ENCODE results near the gene DPF3.

DPF3 gene

GRCh38 chr14:72608391-72609204 is 285.3 kb downstream of the DPF3 start:
- no peak for DNase-seq

GRCh38 chr14:72607386-72608130 is 286.3 kb downstream of the DPF3 start:
- DNase-seq = no peak

- DNase-seq = no peak
Measured at GRCh38 chr14:72606879-72607278, 287.0 kb downstream of the DPF3 start.

- DNase-seq = no peak
Measured at GRCh38 chr14:72605921-72606220, 288.0 kb downstream of the DPF3 start.

- no peak for DNase-seq
Measured at GRCh38 chr14:72605096-72605920, 288.6 kb downstream of the DPF3 start.

- DNase-seq = no peak
Measured at GRCh38 chr14:72604133-72604532, 289.8 kb downstream of the DPF3 start.

- no peak for DNase-seq
Measured at GRCh38 chr14:72603639-72604038, 290.3 kb downstream of the DPF3 start.

GRCh38 chr14:72600551-72601330 is 293.2 kb downstream of the DPF3 start:
- peak; percentile 34 for DNase-seq

GRCh38 chr14:72599579-72600470 is 294.1 kb downstream of the DPF3 start:
- peak; percentile 91 for DNase-seq

GRCh38 chr14:72598306-72598705 is 295.6 kb downstream of the DPF3 start:
- DNase-seq = no peak

- DNase-seq = no peak
Measured at GRCh38 chr14:72597252-72598233, 296.4 kb downstream of the DPF3 start.

GRCh38 chr14:72595152-72595862 is 298.6 kb downstream of the DPF3 start:
- DNase-seq = no peak

- DNase-seq = peak; percentile 50
Measured at GRCh38 chr14:72594099-72594901, 299.6 kb downstream of the DPF3 start.

GRCh38 chr14:72591391-72591790 is 302.5 kb downstream of the DPF3 start:
- DNase-seq = no peak

- DNase-seq = no peak
Measured at GRCh38 chr14:72590577-72590976, 303.3 kb downstream of the DPF3 start.

GRCh38 chr14:72589652-72590051 is 304.2 kb downstream of the DPF3 start:
- no peak for DNase-seq

- DNase-seq = no peak
Measured at GRCh38 chr14:72588521-72588920, 305.4 kb downstream of the DPF3 start.

- no peak for DNase-seq
Measured at GRCh38 chr14:72583316-72584272, 310.3 kb downstream of the DPF3 start.

All from OCI-M1 (cell line).